ENCODE measurements around the gene TMEM217.

Gene TMEM217

DNA sequence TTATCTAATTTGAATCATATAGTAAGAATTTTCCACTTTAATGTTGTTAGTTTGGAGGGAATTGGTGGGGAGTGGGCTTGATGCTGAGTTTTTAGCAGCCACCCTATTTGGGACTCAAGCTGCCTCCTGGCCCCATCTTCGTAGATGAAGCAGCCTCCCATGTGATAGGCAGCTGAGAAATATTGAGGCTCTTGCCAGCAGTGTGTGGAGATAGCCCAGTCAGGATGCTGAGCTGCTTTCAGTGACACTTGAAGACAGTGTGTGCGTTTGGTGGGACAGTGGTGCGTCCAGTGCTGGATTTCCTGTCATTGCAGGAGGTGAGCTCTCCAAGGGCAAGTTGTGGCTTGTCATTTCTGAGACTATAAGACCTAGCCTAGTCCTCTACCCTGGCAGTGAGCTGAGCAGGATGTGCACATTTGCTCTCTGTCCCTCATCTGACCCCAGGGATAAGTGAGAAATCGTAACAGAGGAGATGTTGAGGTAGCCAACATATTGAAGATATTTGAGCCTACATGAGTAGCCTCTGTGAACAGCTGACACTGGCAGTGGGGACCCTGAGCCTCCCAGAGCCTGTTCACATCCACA lies 48.0 kb upstream of the TMEM217 start:
- no peaks in the 10 kb centered on the region for H4K20me1 ChIP-seq (ENCODE audit: low read depth, low read length)
- H3K27ac ChIP-seq (ENCODE audit: low read depth, low read length) = no peak overlapping the region
- no peak overlapping the region for H3K4me3 ChIP-seq (ENCODE audit: insufficient read depth, low read length, poor library complexity, severe bottlenecking)
- TF ChIP-seq EZH2phosphoT487 (conservative IDR thresholded peaks at IDR 0.05; ENCODE audit: low read length) = no peak
- TF ChIP-seq, protein P1, sequence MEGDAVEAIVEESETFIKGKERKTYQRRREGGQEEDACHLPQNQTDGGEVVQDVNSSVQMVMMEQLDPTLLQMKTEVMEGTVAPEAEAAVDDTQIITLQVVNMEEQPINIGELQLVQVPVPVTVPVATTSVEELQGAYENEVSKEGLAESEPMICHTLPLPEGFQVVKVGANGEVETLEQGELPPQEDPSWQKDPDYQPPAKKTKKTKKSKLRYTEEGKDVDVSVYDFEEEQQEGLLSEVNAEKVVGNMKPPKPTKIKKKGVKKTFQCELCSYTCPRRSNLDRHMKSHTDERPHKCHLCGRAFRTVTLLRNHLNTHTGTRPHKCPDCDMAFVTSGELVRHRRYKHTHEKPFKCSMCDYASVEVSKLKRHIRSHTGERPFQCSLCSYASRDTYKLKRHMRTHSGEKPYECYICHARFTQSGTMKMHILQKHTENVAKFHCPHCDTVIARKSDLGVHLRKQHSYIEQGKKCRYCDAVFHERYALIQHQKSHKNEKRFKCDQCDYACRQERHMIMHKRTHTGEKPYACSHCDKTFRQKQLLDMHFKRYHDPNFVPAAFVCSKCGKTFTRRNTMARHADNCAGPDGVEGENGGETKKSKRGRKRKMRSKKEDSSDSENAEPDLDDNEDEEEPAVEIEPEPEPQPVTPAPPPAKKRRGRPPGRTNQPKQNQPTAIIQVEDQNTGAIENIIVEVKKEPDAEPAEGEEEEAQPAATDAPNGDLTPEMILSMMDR (IDR thresholded peaks at IDR 0.05; ENCODE audit: insufficient read depth, low read length, poor library complexity, severe bottlenecking) = no peak
- no peaks in the 10 kb centered on the region for H3K9me3 ChIP-seq (ENCODE audit: insufficient read depth, low read length)
- H3K79me2 ChIP-seq (ENCODE audit: insufficient read depth, low read length) = no peaks in the 10 kb centered on the region
- no peak overlapping the region for H3K9ac ChIP-seq (ENCODE audit: low read length)
- no peaks in the 10 kb centered on the region for H3K36me3 ChIP-seq (ENCODE audit: low read length)
- no peaks in the 10 kb centered on the region for H3F3A ChIP-seq (ENCODE audit: insufficient read depth)
- no peak overlapping the region for H3K4me2 ChIP-seq (ENCODE audit: low read depth, low read length, poor library complexity, severe bottlenecking)
- no peaks in the 10 kb centered on the region for H3K27me3 ChIP-seq (ENCODE audit: low read length)
- no peak overlapping the region for H2AFZ ChIP-seq (ENCODE audit: low read depth, low read length, severe bottlenecking)
- no peaks in the 10 kb centered on the region for H3K9me2 ChIP-seq (replicated peaks; ENCODE audit: insufficient read depth, low read length)

DNA sequence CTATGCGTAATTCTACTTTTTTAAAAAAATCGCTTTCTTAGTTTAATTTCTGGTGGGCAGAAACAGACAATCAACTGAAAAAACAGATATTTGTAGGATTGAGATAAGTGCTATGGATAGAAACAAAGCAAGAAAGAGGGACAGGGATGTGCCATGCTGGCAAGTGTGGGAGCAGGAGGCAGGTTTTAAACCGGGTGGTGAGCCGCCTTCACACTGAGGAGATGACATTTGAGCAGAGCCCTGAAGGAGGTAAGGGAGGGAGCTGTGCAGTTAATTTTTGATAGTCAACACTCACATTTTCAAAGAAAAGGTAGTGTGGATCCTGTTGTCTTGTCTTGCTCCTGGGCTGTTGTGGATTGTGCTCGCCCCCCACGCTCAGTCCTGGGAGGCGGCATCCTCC lies 46.8 kb upstream of the TMEM217 start:
- TF ChIP-seq, protein P1 (IDR thresholded peaks at IDR 0.05; ENCODE audit: insufficient read depth, low read length, poor library complexity, severe bottlenecking) = no peak
- no peak for TF ChIP-seq EZH2phosphoT487 (conservative IDR thresholded peaks at IDR 0.05; ENCODE audit: low read length)

DNA sequence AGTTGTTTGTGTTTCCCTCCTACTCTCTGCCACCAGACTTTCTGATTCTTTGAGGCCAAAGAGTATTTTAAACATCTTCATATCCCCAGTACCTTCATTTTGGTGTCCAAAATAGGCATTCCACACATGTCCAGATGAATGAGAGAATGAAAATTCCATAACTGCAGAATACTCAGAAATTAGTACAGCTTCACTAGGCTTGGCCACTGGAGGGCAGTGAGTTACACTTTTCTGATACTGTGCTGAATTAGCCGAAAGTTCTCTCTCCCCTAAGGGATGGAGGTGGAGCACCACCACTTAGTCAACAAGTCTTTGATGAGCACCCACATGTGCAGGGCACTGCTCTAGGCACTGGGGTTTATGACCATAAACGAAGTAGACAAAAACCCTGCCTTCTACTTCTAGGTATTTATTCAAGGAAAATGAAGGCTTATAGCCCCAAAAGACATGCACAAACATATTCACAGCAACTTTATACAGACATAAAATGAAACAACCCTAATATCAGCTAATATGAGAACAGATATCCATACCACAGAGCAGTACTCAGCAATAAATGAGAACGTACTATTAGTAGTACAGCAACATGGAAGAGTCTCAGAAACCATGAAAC lies 46.1 kb upstream of the TMEM217 start:
- no peaks in the 10 kb centered on the region for H3K36me3 ChIP-seq (ENCODE audit: low read length)
- H3K27me3 ChIP-seq (ENCODE audit: low read length) = no peaks in the 10 kb centered on the region
- H3K9me2 ChIP-seq (replicated peaks; ENCODE audit: insufficient read depth, low read length) = no peaks in the 10 kb centered on the region
- no peak overlapping the region for H3K27ac ChIP-seq (ENCODE audit: low read depth, low read length)
- no peak overlapping the region for H3K4me2 ChIP-seq (ENCODE audit: low read depth, low read length, poor library complexity, severe bottlenecking)
- no peak overlapping the region for H2AFZ ChIP-seq (ENCODE audit: low read depth, low read length, severe bottlenecking)
- no peaks in the 10 kb centered on the region for H4K20me1 ChIP-seq (ENCODE audit: low read depth, low read length)
- H3K4me3 ChIP-seq (ENCODE audit: insufficient read depth, low read length, poor library complexity, severe bottlenecking) = no peak overlapping the region
- H3K9ac ChIP-seq (ENCODE audit: low read length) = no peak overlapping the region
- H3K9me3 ChIP-seq (ENCODE audit: insufficient read depth, low read length) = no peaks in the 10 kb centered on the region
- H3F3A ChIP-seq (ENCODE audit: insufficient read depth) = no peaks in the 10 kb centered on the region
- no peaks in the 10 kb centered on the region for H3K79me2 ChIP-seq (ENCODE audit: insufficient read depth, low read length)
- TF ChIP-seq, protein P1 (IDR thresholded peaks at IDR 0.05; ENCODE audit: insufficient read depth, low read length, poor library complexity, severe bottlenecking) = peak; percentile 91
- TF ChIP-seq EZH2phosphoT487 (conservative IDR thresholded peaks at IDR 0.05; ENCODE audit: low read length) = no peak

More for the DNA sequence above, 46.8 kb upstream of the TMEM217 start:
- Histone ChIP-seq H3K4me3 (ENCODE audit: insufficient read depth, low read length, poor library complexity, severe bottlenecking) (no peak overlapping the region), H3K9ac (ENCODE audit: low read length) (no peak overlapping the region), H2AFZ (ENCODE audit: low read depth, low read length, severe bottlenecking) (no peak overlapping the region), H3K79me2 (ENCODE audit: insufficient read depth, low read length) (no peaks in the 10 kb centered on the region), H3K27me3 (ENCODE audit: low read length) (no peaks in the 10 kb centered on the region), H3K27ac (ENCODE audit: low read depth, low read length) (no peak overlapping the region), H3K9me2 (replicated peaks; ENCODE audit: insufficient read depth, low read length) (no peaks in the 10 kb centered on the region), H4K20me1 (ENCODE audit: low read depth, low read length) (no peaks in the 10 kb centered on the region), H3K4me2 (ENCODE audit: low read depth, low read length, poor library complexity, severe bottlenecking) (no peak overlapping the region), H3K9me3 (ENCODE audit: insufficient read depth, low read length) (no peaks in the 10 kb centered on the region), H3F3A (ENCODE audit: insufficient read depth) (no peaks in the 10 kb centered on the region), H3K36me3 (ENCODE audit: low read length) (no peaks in the 10 kb centered on the region)

Data from SU-DHL-6 (cell line).